ENCODE data around the gene PSKH1. TPM values are rescaled to one million over a fixed set of nuclear protein-coding genes. Genes with fewer than 3 reads are reported as not detected.

Gene PSKH1
- total and polyA plus RNA-seq, 9 of the 15 experiments (the other 6 are each of a cell fraction or from before 2014, with no cell fraction given) = 0.96 to 20.9 (median 9.4) TPM

- TF ChIP-seq FOXK1 (CRISPR knock-in tag; IDR thresholded peaks at IDR 0.05; ENCODE audit: borderline replicate concordance) = no peak
- TF ChIP-seq NR4A1 (CRISPR knock-in tag; IDR thresholded peaks at IDR 0.05) = no peak
- TF ChIP-seq NR4A1 (tag; IDR thresholded peaks at IDR 0.05) = no peak
- TF ChIP-seq IRF2 (CRISPR knock-in tag; IDR thresholded peaks at IDR 0.05) = no peak
- no peak for TF ChIP-seq ZNF449 (CRISPR knock-in tag; IDR thresholded peaks at IDR 0.05)
- TF ChIP-seq ARNT (IDR thresholded peaks at IDR 0.05) = no peak
- TF ChIP-seq MLLT1 (IDR thresholded peaks at IDR 0.05) = no peak
- TF ChIP-seq SP2 (IDR thresholded peaks at IDR 0.05; ENCODE audit: extremely low read depth, low read depth, low read length, poor library complexity, severe bottlenecking) = no peak
- TF ChIP-seq ZNF232 (CRISPR knock-in tag; IDR thresholded peaks at IDR 0.05) = no peak
Observed at GRCh38 chr16:67907397-67908180, 14.5 kb downstream of the PSKH1 start (continued).
